NCI-H1436 (cell line): Measurements from ENCODE around the gene POU3F3.

Source experiments
- DNase-seq: peaks from one replicate; lab custom pipeline; 2025; lab: John Stamatoyannopoulos, UW

POU3F3 gene

GRCh38 chr2:104860451-104860790 lies 6.5 kb downstream of the POU3F3 start:
- no peak for DNase-seq

- DNase-seq, result no peak
Measured at GRCh38 chr2:104861351-104862057, 7.6 kb downstream of the POU3F3 start.

- DNase-seq, result no peak
Measured at GRCh38 chr2:104862058-104862941, 8.4 kb downstream of the POU3F3 start.

GRCh38 chr2:104863146-104863467 lies 9.2 kb downstream of the POU3F3 start:
- DNase-seq, result no peak

- no peak for DNase-seq
Measured at GRCh38 chr2:104863468-104864279, 9.8 kb downstream of the POU3F3 start.

- DNase-seq, result no peak
Measured at GRCh38 chr2:104864280-104865095, 10.6 kb downstream of the POU3F3 start.

- no peak for DNase-seq
Measured at GRCh38 chr2:104865096-104865470, 11.2 kb downstream of the POU3F3 start.

GRCh38 chr2:104866122-104866864 lies 12.4 kb downstream of the POU3F3 start:
- DNase-seq, result no peak

GRCh38 chr2:104866883-104867812 lies 13.2 kb downstream of the POU3F3 start:
- DNase-seq, result no peak

GRCh38 chr2:104867813-104868504 lies 14.0 kb downstream of the POU3F3 start:
- DNase-seq, result no peak

- DNase-seq, result no peak
Measured at GRCh38 chr2:104868505-104868866, 14.6 kb downstream of the POU3F3 start.

- DNase-seq, result no peak
Measured at GRCh38 chr2:104870100-104870975, 16.4 kb downstream of the POU3F3 start.

GRCh38 chr2:104871649-104871971 lies 17.7 kb downstream of the POU3F3 start:
- DNase-seq, result no peak

GRCh38 chr2:104871972-104872865 lies 18.3 kb downstream of the POU3F3 start:
- DNase-seq, result no peak

GRCh38 chr2:104872866-104873688 lies 19.2 kb downstream of the POU3F3 start:
- DNase-seq, result peak; percentile 47

- no peak for DNase-seq
Measured at GRCh38 chr2:104873689-104874054, 19.8 kb downstream of the POU3F3 start.

- DNase-seq, result no peak
Measured at GRCh38 chr2:104874230-104874629, 20.3 kb downstream of the POU3F3 start.
